Right renal cortex interstitium (tissue), 3 donors: ENCODE measurements around the gene PLK1. TPM values are rescaled to one million over a fixed set of nuclear protein-coding genes. Genes with fewer than 3 reads are reported as not detected.

Experiments
- polyA plus RNA-seq, 3 donors: library from polyadenylated mRNA; unstranded; fragments of 120-200 nt; gene quantifications; one replicate each; pipeline ENCODE4 v1.2.1, GENCODE V29; 2013; ENCODE audit not compliant: insufficient read length in 3 of 3

The PLK1 gene
- polyA plus RNA-seq, 3 donors, result 24.2 to 27.1 (median 25.1) TPM

Other genes with a start within 250 kb of the PLK1 start
- gene COG7, start 225.7 kb upstream of the PLK1 start, polyA plus RNA-seq, result 10 to 100 TPM; 21.7 to 25.2 (median 22.8) TPM
- gene GGA2, start 168.4 kb upstream of the PLK1 start, polyA plus RNA-seq, result 100 to 1,000 TPM; 135 to 150 (median 138) TPM
- 10 to 100 TPM; 27.2 to 31.8 (median 29.7) TPM for gene EARS2, start 121.5 kb upstream of the PLK1 start, polyA plus RNA-seq
- 10 to 100 TPM; 68.4 to 70.0 (median 69.8) TPM for gene UBFD1, start 121.2 kb upstream of the PLK1 start, polyA plus RNA-seq
- 100 to 1,000 TPM; 101 to 107 (median 103) TPM for gene NDUFAB1, start 82.6 kb upstream of the PLK1 start, polyA plus RNA-seq
- 10 to 100 TPM; 20.6 to 25.9 (median 23.1) TPM for gene PALB2, start 37.6 kb upstream of the PLK1 start, polyA plus RNA-seq
- gene DCTN5, start 37.4 kb upstream of the PLK1 start, polyA plus RNA-seq, result 10 to 100 TPM; 64.6 to 77.3 (median 71.1) TPM
- under 1 TPM; 0.11 to 0.39 (median 0.27) TPM for gene ERN2, start 34.3 kb downstream of the PLK1 start, polyA plus RNA-seq
- gene CHP2, start 76.1 kb downstream of the PLK1 start, polyA plus RNA-seq, result 1 to 10 TPM in 2 of 3 donors, under 1 TPM in 1; 0.93 to 1.7 (median 1.0) TPM
- 1 to 10 TPM; 3.9 to 4.7 (median 4.3) TPM for gene PRKCB, start 157.1 kb downstream of the PLK1 start, polyA plus RNA-seq